HT1080 (cell line): ENCODE measurements around the gene DCAF6. TPM values are rescaled to one million over a fixed set of nuclear protein-coding genes. Genes with fewer than 3 reads are reported as not detected.
"Not testable (repeated sequence)": the region's sequence is repeated elsewhere in the genome, so short reads cannot be mapped to it uniquely, and the experiment has no call there.

Source experiments
- DNase-seq: peaks from one replicate; pipeline ENCODE4 v3.0.0-alpha.2; 2015; ENCODE audit warnings: low read depth
- total RNA-seq: library from RNA; depleted of rRNA; stranded (reverse); fragments of >200 nt; shearing (Covaris generic); gene quantifications from 2 replicates; pipeline ENCODE4 v1.2.3, GENCODE V29; 2014

DCAF6 gene
- total RNA-seq, 1 experiment from 2014 or later, result 39.5 TPM

- no peak for DNase-seq
Observed at GRCh38 chr1:167924102-167924501, 12.4 kb upstream of the DCAF6 start.

- DNase-seq, result no peak
Observed at GRCh38 chr1:167924543-167925231, 11.8 kb upstream of the DCAF6 start.

DNA sequence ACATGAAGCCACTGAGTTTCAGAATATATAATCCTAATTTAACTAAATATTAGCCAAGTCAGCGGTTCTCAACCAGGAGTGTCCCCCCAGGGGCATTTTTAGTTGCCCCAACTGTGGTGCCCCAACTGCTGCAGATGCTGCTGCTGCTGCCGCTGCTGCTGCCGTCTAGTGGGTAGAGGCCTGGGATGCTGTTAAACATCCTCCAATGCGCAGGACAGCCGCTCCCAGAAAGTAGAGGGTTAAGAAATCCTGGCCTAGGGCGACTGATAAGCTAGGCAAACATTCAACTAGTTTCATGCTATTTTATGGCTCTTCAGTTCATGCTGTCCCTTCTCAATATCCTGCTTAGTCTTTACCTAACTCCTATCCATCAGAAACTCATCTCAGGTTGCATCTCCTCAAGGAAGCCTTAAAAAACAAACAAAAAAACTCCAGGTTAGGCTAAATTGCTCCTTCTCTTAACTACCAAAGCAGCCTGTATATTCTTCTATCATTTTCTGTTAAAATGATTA, 9.9 kb upstream of the DCAF6 start:
- DNase-seq, result no peak

DNA sequence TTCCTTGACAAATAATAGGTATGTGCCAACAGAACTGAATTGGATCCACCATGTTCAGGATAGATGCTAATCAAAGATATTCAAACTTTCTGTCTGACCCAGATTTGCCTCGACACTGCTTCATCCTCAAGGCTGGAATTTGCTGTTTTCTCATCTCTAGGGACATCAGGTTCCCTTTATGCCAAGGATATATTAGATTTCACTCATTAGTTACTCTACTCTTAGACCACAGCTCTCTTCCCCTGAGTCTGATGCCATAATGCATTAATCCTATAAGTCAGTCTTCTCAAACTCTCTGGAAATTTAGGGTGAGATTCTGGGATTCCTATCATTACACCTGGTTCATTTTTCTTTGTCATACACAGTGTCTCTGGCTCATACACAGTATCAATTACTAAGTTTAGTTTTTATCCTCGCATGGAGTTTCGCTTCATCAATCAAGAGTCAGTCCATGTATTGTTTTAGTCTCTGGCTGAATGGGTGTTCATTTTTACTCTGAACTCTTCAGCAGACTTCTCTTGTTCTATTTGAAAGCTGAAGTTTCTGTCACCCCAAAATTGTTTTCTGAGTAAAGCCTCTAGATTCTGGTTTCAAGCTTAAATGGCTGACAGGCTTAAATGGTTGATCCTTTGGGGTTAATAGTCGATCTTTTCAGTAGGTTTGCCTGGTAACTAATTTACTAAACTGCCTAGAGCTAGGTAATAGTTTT, 9.3 kb upstream of the DCAF6 start:
- no peak for DNase-seq

DNA sequence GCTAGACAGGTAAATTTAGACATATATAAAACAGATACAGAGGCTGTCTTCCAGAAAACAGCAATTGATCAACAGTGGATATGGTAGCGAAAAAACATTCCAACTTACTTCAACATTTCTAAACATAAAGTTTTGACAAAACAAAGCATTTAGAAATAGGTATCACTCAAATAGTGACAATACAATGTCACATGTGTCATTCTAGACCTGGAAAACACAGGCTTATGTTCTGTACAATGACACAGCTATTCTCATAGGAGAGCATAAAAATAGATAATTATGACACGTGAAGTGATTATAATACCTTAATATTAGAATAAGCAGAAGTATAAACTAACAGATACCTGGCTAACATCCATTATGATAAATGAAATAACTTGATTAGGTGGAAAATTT, 8.0 kb upstream of the DCAF6 start:
- DNase-seq, result no peak

DNA sequence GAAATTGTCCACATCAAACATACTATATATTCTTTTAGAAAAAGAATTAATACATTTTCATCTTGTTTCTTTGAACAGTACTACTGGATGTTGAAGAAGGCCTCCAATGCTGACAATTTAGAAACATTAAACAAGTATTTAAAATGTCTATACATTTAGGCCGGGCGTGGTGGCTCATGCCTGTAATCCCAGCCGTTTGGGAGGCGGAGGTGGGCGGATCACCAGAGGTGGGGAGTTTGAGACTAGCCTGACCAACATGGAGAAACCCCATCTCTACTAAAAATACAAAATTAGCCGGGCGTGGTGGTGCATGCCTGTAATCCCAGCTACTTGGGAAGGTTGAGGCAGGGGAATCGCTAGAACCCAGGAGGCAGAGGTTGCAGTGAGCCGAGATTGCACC, 7.6 kb upstream of the DCAF6 start:
- not testable (repeated sequence) for DNase-seq

DNA sequence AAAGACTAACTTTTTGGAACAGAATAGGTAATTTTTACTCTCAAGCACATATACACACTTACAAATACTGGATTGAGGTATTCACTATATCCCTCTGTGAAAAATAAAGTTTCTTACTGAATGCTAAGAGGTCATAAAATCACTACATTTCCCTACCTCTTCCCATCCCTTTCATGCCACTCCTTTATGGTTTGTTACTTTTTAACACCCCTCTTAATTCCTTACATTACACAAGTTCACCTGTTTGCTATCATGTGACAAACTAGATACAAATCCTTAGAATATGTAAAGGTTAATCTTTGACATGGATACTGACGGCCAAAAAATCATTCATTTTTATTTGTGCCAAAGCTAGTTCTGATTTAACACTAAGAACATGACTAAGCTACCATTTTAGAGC, 6.8 kb upstream of the DCAF6 start:
- DNase-seq, result no peak

DNA sequence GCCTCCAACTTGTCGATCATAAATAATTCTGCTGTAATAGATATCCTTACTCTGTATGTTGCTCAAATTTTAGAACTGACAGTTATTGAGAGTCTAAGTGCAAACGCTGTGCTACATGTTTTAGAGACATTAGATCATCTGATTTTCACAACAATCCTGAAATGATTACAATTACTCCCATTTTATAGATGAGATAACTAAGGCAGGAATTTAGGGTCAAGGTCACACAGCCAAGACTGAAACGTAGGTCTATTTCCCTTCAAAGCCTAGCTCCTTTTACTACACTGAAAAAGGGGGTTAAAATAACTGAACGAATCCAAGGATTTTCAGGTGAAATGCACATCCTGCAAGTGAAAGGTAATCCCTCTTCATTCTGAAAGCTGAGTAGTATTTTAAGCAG, 2.7 kb upstream of the DCAF6 start:
- no peak for DNase-seq

DNA sequence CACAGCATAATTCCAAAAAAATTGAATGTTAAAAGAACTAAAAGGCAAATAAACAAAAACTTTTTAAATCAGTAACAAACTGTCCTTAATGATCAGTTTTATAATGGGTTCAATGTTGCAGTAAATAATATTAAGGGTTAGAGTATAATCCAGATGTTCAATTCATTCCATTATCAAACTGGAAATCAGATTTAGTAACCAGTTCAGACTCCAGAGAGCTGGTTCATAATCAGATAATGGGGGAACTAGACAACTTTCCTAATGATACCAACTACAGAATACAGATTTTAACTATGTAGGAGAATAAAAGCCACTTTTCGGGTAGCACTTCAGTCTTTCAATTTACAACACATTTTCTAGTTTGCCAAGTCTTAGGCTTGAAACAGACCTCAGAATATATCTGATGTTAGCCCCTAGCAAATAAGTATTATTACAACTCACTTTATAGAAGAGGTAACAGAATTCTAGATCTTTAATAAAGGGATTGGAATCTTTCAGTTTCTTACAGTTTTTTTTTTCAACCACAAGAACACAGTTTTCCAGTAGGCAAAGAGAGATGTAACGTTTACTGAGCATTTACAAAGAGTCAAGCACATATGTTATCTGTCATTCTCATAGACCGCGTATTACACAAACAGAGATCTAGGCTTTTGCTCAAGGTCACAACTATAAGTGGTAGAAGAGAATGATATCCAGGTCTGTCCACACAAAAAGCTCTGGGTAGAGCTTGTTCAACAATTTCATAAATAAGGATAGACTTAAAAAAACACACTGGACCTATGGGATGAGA, 1.9 kb upstream of the DCAF6 start:
- DNase-seq, result no peak

GRCh38 chr1:167935216-167936067, 1.0 kb upstream of the DCAF6 start:
- peak; percentile 54 for DNase-seq

DNA sequence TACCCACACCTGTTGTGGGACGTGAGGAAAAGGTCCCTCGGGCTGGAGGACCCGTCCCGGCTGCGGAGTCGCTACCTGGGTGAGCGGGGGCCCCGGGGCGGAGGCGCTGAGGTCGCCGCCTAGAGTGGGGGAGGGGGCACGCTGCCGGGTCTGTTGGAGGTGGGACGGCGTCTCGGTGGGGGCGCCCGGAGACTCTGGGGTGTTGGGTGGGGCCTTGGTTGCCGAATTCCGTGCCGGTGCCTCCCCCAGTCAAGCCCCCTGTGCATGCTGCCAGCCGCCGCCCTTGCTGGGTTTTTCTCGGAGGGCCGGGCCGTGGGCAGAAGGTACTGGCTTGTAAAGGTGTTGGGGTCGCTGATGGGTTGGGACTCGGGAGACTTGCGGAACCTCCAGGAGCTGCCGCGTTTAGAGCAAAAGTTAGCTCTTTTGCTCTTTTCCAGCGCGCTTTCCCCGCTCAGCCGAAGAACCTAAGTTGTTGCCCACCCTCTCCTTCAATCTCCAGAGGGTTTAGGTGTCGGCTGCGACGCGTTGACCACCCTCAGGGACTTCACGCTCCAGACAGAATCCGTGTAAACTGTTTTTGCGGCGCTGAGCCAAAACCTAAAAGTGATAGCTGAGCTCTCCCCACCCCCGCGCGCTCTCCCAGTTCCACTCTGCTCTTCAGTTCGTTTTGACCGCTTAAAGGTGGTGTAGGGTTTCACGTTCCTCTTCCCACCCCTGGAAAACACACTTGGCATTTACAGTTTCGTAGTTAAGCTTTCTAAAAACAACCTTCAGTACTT, 636 bp downstream of the DCAF6 start, which contains the start of gene MPC2:
Gene MPC2 (minus strand): TSS at position 143 of the 779 bp plus-strand sequence. CDS start 1,231 bp downstream, outside the sequence.
- peak; percentile 63 for DNase-seq

GRCh38 chr1:167937709-167938010, 1.2 kb downstream of the DCAF6 start:
- no peak for DNase-seq

GRCh38 chr1:167938080-167938636, 1.7 kb downstream of the DCAF6 start:
- DNase-seq, result no peak

DNA sequence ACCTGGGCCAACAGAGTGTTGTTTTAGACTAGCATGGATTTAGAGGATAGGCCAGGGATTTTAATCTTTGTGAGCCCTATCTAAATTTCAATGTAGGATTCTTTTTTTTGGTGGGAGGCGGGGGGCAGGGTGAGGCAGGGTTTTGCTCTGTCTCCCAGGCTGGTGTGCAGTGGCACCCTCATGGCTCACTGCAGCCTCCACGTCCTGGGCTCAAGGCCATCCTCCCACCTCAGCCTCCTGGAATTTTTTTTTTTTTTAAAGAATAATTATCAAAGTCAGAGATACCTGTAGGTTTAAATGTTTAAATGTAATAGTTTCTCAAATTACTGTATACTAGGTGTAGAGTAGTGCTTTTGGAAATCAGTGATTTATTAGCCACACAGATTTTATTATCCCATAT, 3.8 kb downstream of the DCAF6 start:
- DNase-seq, result no peak

GRCh38 chr1:167943541-167943940, 7.1 kb downstream of the DCAF6 start:
- DNase-seq, result no peak

- DNase-seq, result no peak
Observed at GRCh38 chr1:167947733-167948132, 11.2 kb downstream of the DCAF6 start.

GRCh38 chr1:167949785-167950184, 13.3 kb downstream of the DCAF6 start:
- no peak for DNase-seq

DNA sequence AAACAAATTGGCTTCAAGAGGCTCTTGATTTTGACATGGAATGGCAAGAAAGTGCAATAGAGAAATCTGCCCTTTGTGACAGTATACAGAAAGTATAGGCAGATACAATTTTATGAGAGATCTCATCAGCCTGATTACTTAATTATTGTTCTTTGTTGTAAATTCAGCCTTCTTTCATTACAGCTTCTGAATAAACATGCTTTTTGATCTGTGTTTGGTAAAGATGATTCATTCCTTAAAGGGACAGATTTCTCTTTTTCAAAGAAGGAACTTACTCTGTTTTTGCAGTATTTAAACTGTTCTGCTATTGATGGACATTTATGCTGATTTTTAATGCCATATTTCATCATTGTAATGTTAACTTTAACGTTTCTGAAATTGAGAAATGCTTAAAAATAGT, 14.1 kb downstream of the DCAF6 start:
- no peak for DNase-seq

- no peak for DNase-seq
Observed at GRCh38 chr1:167955915-167956314, 19.4 kb downstream of the DCAF6 start.

GRCh38 chr1:167957710-167958109, 21.2 kb downstream of the DCAF6 start:
- DNase-seq, result peak; percentile 15
